K562 (cell line): Measurements from ENCODE around the gene SLC17A2. TPM values are rescaled to one million over a fixed set of nuclear protein-coding genes. Genes with fewer than 3 reads are reported as not detected.

ENCODE experiments used
- ATAC-seq: fragments of 200-7000 bp; cut with Tn5 transposase; 3 replicates; pipeline ENCODE4 v1.9.1; 2020; ENCODE audit warnings: moderate library complexity
- BruUV-seq: library from RNA; stranded (reverse); fragments of 400-500 nt; replicated peaks from 2 replicates; lab custom pipeline; 2021; lab: Mats Ljungman, UMichigan
- CTCF ChIA-PET: fragments of 300-600 bp; formaldehyde crosslinking; extraction: SDS; loops from one replicate; lab custom pipeline; 2021; ENCODE audit warnings: low intra/inter-chr PET ratio; lab: Yijun Ruan, JAX
- POLR2A ChIA-PET: fragments of 300-600, 350-650 bp; sonication (Branson Sonifier 250); formaldehyde crosslinking; extraction: SDS; loops from one replicate; lab custom pipeline; 2021; ENCODE audit warnings: antibody characterized with exemption, inconsistent platforms; lab: Yijun Ruan, JAX
- DNase-seq, 4 experiments: peaks; one replicate each; pipeline versions ENCODE4 v3.0.0 to v3.0.0-alpha.2; 2011 to 2018; ENCODE audit warnings: low spot score in 3 of 4, mixed read lengths in 3 of 4; ENCODE audit errors: extremely low read depth in 1 of 4
- FAIRE-seq: peaks from 2 replicates; lab custom pipeline; 2011; peaks lifted over from hg19 to GRCh38; lab: Jason Lieb, UNC
- H2AFZ ChIP-seq: 2 replicates; pipeline ENCODE4 v1.6.0; 2011; ENCODE audit warnings: low read depth, low read length, control low read depth, inconsistent platforms
- H3K27ac ChIP-seq: fragments of 200-600 bp; 3 replicates; pipeline ENCODE4 v1.8.0; 2011; ENCODE audit warnings: low read depth, mild to moderate bottlenecking, control low read depth, inconsistent platforms, low read length, moderate library complexity, mixed read lengths; ENCODE audit errors: extremely low read depth
- H3K27me3 ChIP-seq, 2 experiments: fragments of 300-600 bp in 1 of 2; 2 replicates in 1 of 2; 3 replicates in 1 of 2; pipeline versions ENCODE4 v1.6.0 to v1.8.0; 2011; ENCODE audit warnings: inconsistent platforms in 2 of 2, low read length in 2 of 2, mild to moderate bottlenecking in 1 of 2, mixed read lengths in 1 of 2, moderate library complexity in 1 of 2; ENCODE audit not compliant: control insufficient read depth in 2 of 2, insufficient read depth in 2 of 2
- H3K36me3 ChIP-seq: fragments of 300-600 bp; 3 replicates; pipeline ENCODE4 v1.8.0; 2011; ENCODE audit warnings: mild to moderate bottlenecking, low read length, inconsistent platforms; ENCODE audit not compliant: control insufficient read depth, insufficient read depth
- H3K4me1 ChIP-seq, 2 experiments: fragments of 200-600 bp in 1 of 2; replicated peaks in 1 of 2; 2 replicates in 1 of 2; 3 replicates in 1 of 2; pipeline versions ENCODE4 v1.5.1 to v1.8.0; 2011; ENCODE audit warnings: inconsistent platforms in 2 of 2, low read length in 2 of 2, mild to moderate bottlenecking in 1 of 2, mixed read lengths in 1 of 2, moderate library complexity in 1 of 2; ENCODE audit not compliant: control insufficient read depth in 2 of 2, insufficient read depth in 2 of 2
- H3K4me2 ChIP-seq: 2 replicates; pipeline ENCODE4 v1.6.1; 2011; ENCODE audit warnings: low read length, control low read depth, inconsistent platforms, mixed read lengths; ENCODE audit not compliant: insufficient read depth
- H3K4me3 ChIP-seq: fragments of 200-600 bp; sonication (generic), shearing (Covaris generic); 2 replicates; pipeline ENCODE4 v1.5.1; 2016; ENCODE audit warnings: control low read depth, inconsistent platforms
- H3K79me2 ChIP-seq: fragments of 200-600 bp; 3 replicates; pipeline ENCODE4 v1.8.0; 2011; ENCODE audit warnings: low read length, inconsistent platforms; ENCODE audit not compliant: control insufficient read depth, insufficient read depth
- H3K9ac ChIP-seq, 2 experiments: 2 replicates each; pipeline versions ENCODE4 v1.6.0 to v1.6.1; 2011; ENCODE audit warnings: low read depth in 2 of 2, low read length in 2 of 2, control low read depth in 1 of 2, inconsistent platforms in 1 of 2, mild to moderate bottlenecking in 1 of 2, mixed read lengths in 1 of 2; ENCODE audit not compliant: insufficient read depth in 1 of 2
- H3K9me1 ChIP-seq: one replicate; pipeline ENCODE4 v1.6.0; 2011; ENCODE audit warnings: inconsistent platforms, mild to moderate bottlenecking, low read length, moderate library complexity; ENCODE audit not compliant: control insufficient read depth, insufficient read depth
- H3K9me3 ChIP-seq: replicated peaks from 2 replicates; pipeline ENCODE4 v1.5.1; 2011; ENCODE audit warnings: low read depth, low read length, inconsistent platforms; ENCODE audit not compliant: control insufficient read depth, insufficient read depth
- H4K20me1 ChIP-seq: replicated peaks from 2 replicates; pipeline ENCODE4 v1.6.1; 2011; ENCODE audit warnings: low read length, inconsistent platforms, mixed read lengths; ENCODE audit not compliant: control insufficient read depth, insufficient read depth
- SMAD3 ChIP-seq: fragments of 450-650 bp; formaldehyde crosslinking; conservative IDR thresholded peaks from 2 replicates; pipeline ENCODE4 v1.4.0; 2020; ENCODE audit warnings: mild to moderate bottlenecking
- ZBTB8A ChIP-seq: fragments of 450-650 bp; IDR thresholded peaks from 2 replicates; pipeline ENCODE4 v1.6.1; 2018; ENCODE audit warnings: mild to moderate bottlenecking, moderate library complexity; ENCODE audit not compliant: partially characterized antibody
- ZMIZ1 ChIP-seq, 2 experiments: fragments of 150-350 bp in 1 of 2; IDR thresholded peaks; 2 replicates each; pipeline ENCODE4 v1.6.1; 2012 to 2016; ENCODE audit warnings: low read depth in 2 of 2, low read length in 2 of 2, mild to moderate bottlenecking in 1 of 2, moderate library complexity in 1 of 2
- ZNF146 ChIP-seq: IDR thresholded peaks from one replicate; pipeline ENCODE4 v1.6.1; 2018; ENCODE audit warnings: missing compliant biosample characterization; ENCODE audit not compliant: unreplicated experiment
- WGBS: fragments of 100-300 bp; shearing (Covaris generic); methylation state at CpG from one replicate; pipeline ENCODE4 v1.1.6; 2016; ENCODE audit warnings: low coverage, mixed read lengths; ENCODE audit not compliant: insufficient coverage; ENCODE audit errors: missing lambda C conversion rate; 5-methylcytosine and 5-hydroxymethylcytosine counted together
- in situ Hi-C: fragments of 300-500 bp; cut with MboI; formaldehyde crosslinking; loops from 4 replicates; pipeline ENCODE4 v1.15.0; 2018; ENCODE audit warnings: inconsistent platforms, mixed read lengths
- intact Hi-C: fragments of 100-400 bp; cut with micrococcal nuclease; formaldehyde crosslinking; loops from 2 replicates; pipeline ENCODE4 v1.14.2; 2022
- polyA plus RNA-seq, 8 experiments: library from polyadenylated mRNA; depleted of rRNA in 4 of 8; stranded (reverse) in 5 of 8; unstranded in 3 of 8; fragments of >200 nt; fragmentation: Nextera tagmentation in 2 of 8; fragmentation: Illumina TruSeq in 1 of 8; extraction: Ambion mirVana in 2 of 8; extraction: Trizol in 1 of 8; gene quantifications; 2 replicates each; pipeline versions ENCODE4 v1.2.1 to v1.2.3, GENCODE V29; 2011 to 2014; ENCODE audit warnings: inconsistent platforms in 1 of 8, missing spikeins in 1 of 8
- total RNA-seq, 7 experiments: library from RNA; depleted of rRNA in 6 of 7; stranded (reverse); fragments of >200 nt in 6 of 7; fragmentation: Illumina TruSeq in 2 of 7; extraction: Trizol in 2 of 7; gene quantifications; 2 replicates each; pipeline versions ENCODE4 v1.2.1 to v1.2.3, GENCODE V29; 2011 to 2021; ENCODE audit warnings: low replicate concordance in 1 of 7

The SLC17A2 gene
- total and polyA plus RNA-seq, 9 of the 15 experiments (the other 6 are each of a cell fraction or from before 2014, with no cell fraction given): not detected

DNA sequence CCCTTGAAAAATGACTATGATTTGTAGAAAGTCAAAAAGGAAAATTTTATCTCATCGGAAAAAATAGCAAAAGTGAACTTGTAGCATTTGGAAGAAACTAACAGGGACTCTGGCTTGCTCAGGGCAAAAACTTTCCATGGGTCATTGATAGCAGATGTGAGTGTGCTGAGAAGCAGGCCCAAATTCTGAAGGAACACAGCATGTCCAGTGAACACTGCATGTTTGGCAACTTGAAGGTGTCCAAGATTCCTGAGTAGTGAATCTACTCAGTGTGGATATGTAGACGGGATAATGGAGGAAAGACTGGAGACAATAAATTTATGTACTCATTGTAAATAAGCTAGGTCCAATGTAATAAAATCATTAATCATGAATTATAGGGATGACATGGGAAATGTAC lies 8.2 kb downstream of the SLC17A2 start:
- 0% methylated on average over 2 of the region's 2 CpGs for WGBS
- DNase-seq: no peak
- no peak for TF ChIP-seq ZMIZ1 (IDR thresholded peaks at IDR 0.05; ENCODE audit: low read depth in 2 of 2, low read length in 2 of 2)
- no peak for TF ChIP-seq SMAD3 (CRISPR knock-in tag)
- TF ChIP-seq ZNF146: no peak
- TF ChIP-seq ZBTB8A: no peak

More for the DNA sequence above, 8.2 kb downstream of the SLC17A2 start:
- peaks cover 2 to 30% of the 10 kb centered on the region in 2 experiments; a peak in 3 of 5 replicates for H3K27me3 ChIP-seq
- FAIRE-seq (no peak), ATAC-seq (no peak)
- H4K20me1 ChIP-seq: no peaks in the 10 kb centered on the region
- no peaks in the 10 kb centered on the region for H3K9me1 ChIP-seq
- no TSS peak for BruUV-seq
- H3K27ac ChIP-seq: no peak overlapping the region
- intact Hi-C loops: no loop called here
- in situ Hi-C loops: no loop called here
- no peak overlapping the region for H3K4me2 ChIP-seq
- POLR2A ChIA-PET: interaction anchor here (0.6 kb wide), 1 partner anchor 16 kb away, joined by 3 read pairs; no protein-coding TSS in a partner anchor
- H3K4me3 ChIP-seq: no peak overlapping the region
- no peak overlapping the region for H3K9ac ChIP-seq
- CTCF ChIA-PET: no interaction called here
- H3K4me1 ChIP-seq: no peaks in the 10 kb centered on the region; a peak in 1 of 5 replicates
- no peaks in the 10 kb centered on the region for H3K79me2 ChIP-seq
- H3K36me3 ChIP-seq: no peaks in the 10 kb centered on the region
- no peak overlapping the region for H2AFZ ChIP-seq
- H3K9me3 ChIP-seq: no peaks in the 10 kb centered on the region
